ENCODE data around the gene PLEKHG4B. TPM values are rescaled to one million over a fixed set of nuclear protein-coding genes. Genes with fewer than 3 reads are reported as not detected.

Gene PLEKHG4B
- total and polyA plus RNA-seq, 2 of the 8 experiments (the other 6 are each of a cell fraction or from before 2014, with no cell fraction given): 31.1 to 43.6 TPM

- no peak for FAIRE-seq
- no peak overlapping the region for H2BK20ac ChIP-seq (ENCODE audit: low read length)
- POLR2A ChIA-PET (ENCODE audit: partially characterized antibody): interaction anchor here (1.1 kb wide), 1 partner anchor 25 kb away, joined by 3 read pairs; no protein-coding TSS in a partner anchor
- TF ChIP-seq MAFK (IDR thresholded peaks at IDR 0.05; ENCODE audit: low read depth, low read length): no peak
- TF ChIP-seq JUN (IDR thresholded peaks at IDR 0.05; ENCODE audit: low read depth, low read length): no peak
- TF ChIP-seq PHF8 (conservative IDR thresholded peaks at IDR 0.05; ENCODE audit: low read depth, low read length): no peak
- no peak for TF ChIP-seq YY1 (IDR thresholded peaks at IDR 0.05; ENCODE audit: low read depth, low read length)
- no peak for TF ChIP-seq SIRT6 (IDR thresholded peaks at IDR 0.05; ENCODE audit: low read length)
- no peak for TF ChIP-seq SIX5 (IDR thresholded peaks at IDR 0.05; ENCODE audit: low read depth, low read length)
- TF ChIP-seq BCL11A (IDR thresholded peaks at IDR 0.05; ENCODE audit: low read depth in 2 of 2, low read length in 2 of 2): no peak
- TF ChIP-seq TAF7 (optimal IDR thresholded peaks at IDR 0.05; ENCODE audit: borderline replicate concordance, low read depth, low read length): no peak
- TF ChIP-seq TCF12 (IDR thresholded peaks at IDR 0.05; ENCODE audit: low read depth, low read length): no peak
- no peak for TF ChIP-seq KDM5A (IDR thresholded peaks at IDR 0.05; ENCODE audit: low read length)
- no peak for TF ChIP-seq TAF1 (IDR thresholded peaks at IDR 0.05; ENCODE audit: low read depth, low read length)
- TF ChIP-seq SUZ12 (IDR thresholded peaks at IDR 0.05; ENCODE audit: low read length): no peak
- TF ChIP-seq ATF3 (IDR thresholded peaks at IDR 0.05; ENCODE audit: insufficient read depth, low read depth, low read length): no peak
Measured at GRCh38 chr5:213803-214395, 121.9 kb downstream of the PLEKHG4B start.

More at GRCh38 chr5:213803-214395, 121.9 kb downstream of the PLEKHG4B start:
- Histone ChIP-seq H2AFZ (ENCODE audit: low read length) (no peak overlapping the region), H3K27me3 (replicated peaks in 1 of 4; ENCODE audit: control insufficient read depth in 3 of 4, extremely low read depth in 1 of 4, insufficient read depth in 3 of 4, low read length in 3 of 4) (no peaks in the 10 kb centered on the region), H3K4me3 (ENCODE audit: extremely low read depth in 1 of 4, insufficient read depth in 2 of 4, low read depth in 3 of 4, low read length in 4 of 4) (no peak overlapping the region), H2BK12ac (ENCODE audit: low read depth, low read length) (no peak overlapping the region), H2BK5ac (ENCODE audit: low read depth, low read length) (no peak overlapping the region), H3K14ac (ENCODE audit: insufficient read length) (no peak overlapping the region), H3K36me3 (ENCODE audit: control insufficient read depth in 2 of 4, insufficient read depth in 4 of 4, low read length in 3 of 4) (peaks cover 0 to 10% (median 0%) of the 10 kb centered on the region in 4 experiments; a peak in 3 of 8 replicates), H3K4me1 (replicated peaks in 1 of 4; ENCODE audit: control insufficient read depth in 3 of 4, insufficient read depth in 4 of 4, low read length in 3 of 4) (peaks cover 0 to 3% (median 0%) of the 10 kb centered on the region in 4 experiments; a peak in 1 of 7 replicates), H3K9ac (replicated peaks in 1 of 4; ENCODE audit: extremely low read depth in 1 of 4, low read depth in 3 of 4, low read length in 3 of 4) (no peak overlapping the region), H2AK5ac (ENCODE audit: low read depth, low read length) (no peak overlapping the region), H2BK15ac (ENCODE audit: low read length) (no peak overlapping the region), H3K4ac (replicated peaks; ENCODE audit: insufficient read length, low read depth, low read length) (no peak overlapping the region), H3K79me2 (ENCODE audit: control insufficient read depth in 1 of 2, insufficient read depth in 2 of 2, low read length in 2 of 2) (peaks cover 3 to 21% of the 10 kb centered on the region in 2 experiments; a peak in 3 of 4 replicates), H3K79me1 (ENCODE audit: low read depth, low read length) (no peaks in the 10 kb centered on the region; the same call in 1 of the 2 replicates), H4K8ac (ENCODE audit: extremely low read depth, insufficient read depth, low read length) (no peak overlapping the region), H3K18ac (ENCODE audit: extremely low read depth, low read length) (no peak overlapping the region), H4K91ac (replicated peaks; ENCODE audit: insufficient read length, low read length) (no peak overlapping the region), H3K4me2 (ENCODE audit: insufficient read depth in 1 of 2, low read depth in 2 of 2, low read length in 2 of 2) (no peak overlapping the region), H2BK120ac (replicated peaks; ENCODE audit: low read depth, low read length) (no peak overlapping the region), H3K56ac (replicated peaks; ENCODE audit: insufficient read length, low read depth, low read length) (no peak overlapping the region), H4K20me1 (replicated peaks in 1 of 2; ENCODE audit: control insufficient read depth in 1 of 2, insufficient read depth in 2 of 2, low read length in 2 of 2) (peaks cover 5 to 9% of the 10 kb centered on the region in 2 experiments), H3K9me3 (ENCODE audit: insufficient read depth in 2 of 2, low read depth in 1 of 2, low read length in 1 of 2) (no peaks in the 10 kb centered on the region), H3K23ac (ENCODE audit: insufficient read length) (no peak overlapping the region), H3K27ac (ENCODE audit: low read depth, low read length) (no peak overlapping the region), H3K23me2 (ENCODE audit: low read depth, low read length) (peaks cover 2% of the 10 kb centered on the region), H4K5ac (ENCODE audit: insufficient read length, low read depth, low read length) (no peak overlapping the region)
- CTCF ChIA-PET (ENCODE audit: partially characterized antibody): interaction anchor here (0.8 kb wide), 1 partner anchor 26 kb away, joined by 3 read pairs; no protein-coding TSS in a partner anchor
- DNase-seq (ENCODE audit: low read depth in 1 of 2, low spot score in 2 of 2): no peak
- WGBS, 2 experiments (ENCODE audit: extremely low coverage in 1 of 2, insufficient coverage in 1 of 2, insufficient read length in 1 of 2, insufficient replicate concordance in 2 of 2, low coverage in 1 of 2, low lambda C conversion rate in 2 of 2, missing lambda C conversion rate in 1 of 2): 88% methylated on average over 12 of the region's 12 CpGs; no CpG with 5 or more reads in 1 of the 2 experiments
